H9 (cell line): Measurements from ENCODE around the gene EIF5A2. TPM values are rescaled to one million over a fixed set of nuclear protein-coding genes. Genes with fewer than 3 reads are reported as not detected.

Experiments used
- DNase-seq: peaks from one replicate; pipeline ENCODE4 v3.0.0-alpha.2; 2017
- H2AFZ ChIP-seq: one replicate; pipeline ENCODE4 v1.6.1; 2013; ENCODE audit warnings: mild to moderate bottlenecking, low read length, control low read depth, moderate library complexity
- H2AK5ac ChIP-seq: 2 replicates; pipeline ENCODE4 v1.6.1; 2013; ENCODE audit warnings: low read length, control low read depth, mixed read lengths; ENCODE audit not compliant: insufficient read length
- H2BK120ac ChIP-seq: one replicate; pipeline ENCODE4 v1.6.1; 2013; ENCODE audit warnings: low read depth, mild to moderate bottlenecking, low read length, control low read depth, inconsistent platforms; ENCODE audit not compliant: poor library complexity, severe bottlenecking
- H2BK12ac ChIP-seq: 2 replicates; pipeline ENCODE4 v1.6.1; 2013; ENCODE audit warnings: low read length, control low read depth, mixed read lengths, low read depth; ENCODE audit not compliant: insufficient read length
- H2BK15ac ChIP-seq: 2 replicates; pipeline ENCODE4 v1.6.1; 2013; ENCODE audit warnings: low read depth, low read length, control low read depth
- H2BK20ac ChIP-seq: one replicate; pipeline ENCODE4 v1.6.1; 2013; ENCODE audit warnings: low read depth, mild to moderate bottlenecking, low read length, control low read depth, inconsistent platforms; ENCODE audit not compliant: poor library complexity, severe bottlenecking
- H2BK5ac ChIP-seq: 2 replicates; pipeline ENCODE4 v1.6.1; 2013; ENCODE audit warnings: low read length, control low read depth, mixed read lengths; ENCODE audit not compliant: insufficient read length
- H3K14ac ChIP-seq: 2 replicates; pipeline ENCODE4 v1.6.1; 2013; ENCODE audit warnings: low read length, control low read depth; ENCODE audit not compliant: insufficient read depth
- H3K18ac ChIP-seq: 2 replicates; pipeline ENCODE4 v1.6.1; 2013; ENCODE audit warnings: low read depth, mild to moderate bottlenecking, mixed read lengths, low read length, control low read depth; ENCODE audit not compliant: insufficient read length
- H3K23ac ChIP-seq: 2 replicates; pipeline ENCODE4 v1.6.1; 2013; ENCODE audit warnings: low read length, control low read depth, mixed read lengths, low read depth; ENCODE audit not compliant: insufficient read length
- H3K23me2 ChIP-seq: 2 replicates; pipeline ENCODE4 v1.6.1; 2013; ENCODE audit warnings: low read depth, mild to moderate bottlenecking, mixed read lengths, low read length, control low read depth; ENCODE audit not compliant: insufficient read length, poor library complexity, severe bottlenecking
- H3K27ac ChIP-seq: 2 replicates; pipeline ENCODE4 v1.5.1; 2013; ENCODE audit warnings: low read length, control low read depth, mixed read lengths, low read depth; ENCODE audit not compliant: insufficient read length
- H3K27me3 ChIP-seq: 2 replicates; pipeline ENCODE4 v1.6.1; 2013; ENCODE audit warnings: low read length, control low read depth, inconsistent platforms; ENCODE audit not compliant: insufficient read depth
- H3K4ac ChIP-seq: 2 replicates; pipeline ENCODE4 v1.6.1; 2013; ENCODE audit warnings: low read depth, mild to moderate bottlenecking, control low read depth, inconsistent platforms, low read length, moderate library complexity
- H3K4me1 ChIP-seq: 2 replicates; pipeline ENCODE4 v1.6.1; 2013; ENCODE audit warnings: low read length, control low read depth, inconsistent platforms; ENCODE audit not compliant: insufficient read depth
- H3K4me2 ChIP-seq: 2 replicates; pipeline ENCODE4 v1.6.1; 2013; ENCODE audit warnings: low read length, control low read depth, mixed read lengths; ENCODE audit not compliant: insufficient read length, insufficient read depth
- H3K56ac ChIP-seq: 2 replicates; pipeline ENCODE4 v1.6.1; 2013; ENCODE audit warnings: low read depth, mild to moderate bottlenecking, mixed read lengths, low read length, control low read depth; ENCODE audit not compliant: insufficient read length
- H3K79me1 ChIP-seq: 2 replicates; pipeline ENCODE4 v1.6.1; 2013; ENCODE audit warnings: low read depth, mild to moderate bottlenecking, moderate library complexity, low read length, control low read depth, inconsistent platforms; ENCODE audit not compliant: insufficient read depth, poor library complexity, severe bottlenecking
- H3K79me2 ChIP-seq: 2 replicates; pipeline ENCODE4 v1.6.1; 2013; ENCODE audit warnings: low read length, control low read depth, inconsistent platforms; ENCODE audit not compliant: insufficient read depth
- H3K9ac ChIP-seq: 2 replicates; pipeline ENCODE4 v1.6.1; 2013; ENCODE audit warnings: low read length, control low read depth, mixed read lengths; ENCODE audit not compliant: insufficient read length; ENCODE audit errors: extremely low read depth
- H3K9me3 ChIP-seq: one replicate; pipeline ENCODE4 v1.6.1; 2013; ENCODE audit warnings: low read depth, low read length, inconsistent platforms; ENCODE audit not compliant: control insufficient read depth
- H3T11ph ChIP-seq: one replicate; pipeline ENCODE4 v1.6.1; 2013; ENCODE audit warnings: mild to moderate bottlenecking, low read length, control low read depth, inconsistent platforms
- H4K20me1 ChIP-seq: one replicate; pipeline ENCODE4 v1.6.1; 2013; ENCODE audit not compliant: control insufficient read depth, insufficient read length, insufficient read depth
- H4K5ac ChIP-seq: 2 replicates; pipeline ENCODE4 v1.6.1; 2013; ENCODE audit warnings: low read depth, mild to moderate bottlenecking, mixed read lengths, low read length, control low read depth; ENCODE audit not compliant: insufficient read length
- H4K8ac ChIP-seq: replicated peaks from 2 replicates; pipeline ENCODE4 v1.6.1; 2013; ENCODE audit warnings: low read length, control low read depth, mixed read lengths, low read depth; ENCODE audit not compliant: insufficient read length
- H4K91ac ChIP-seq: 2 replicates; pipeline ENCODE4 v1.6.1; 2013; ENCODE audit warnings: low read depth, mild to moderate bottlenecking, moderate library complexity, mixed read lengths, low read length, control low read depth; ENCODE audit not compliant: insufficient read length
- H3K27ac Mint-ChIP-seq, 3 experiments: 2 replicates in 2 of 3; 3 replicates in 1 of 3; pipeline ENCODE4 v1.8.0; 2020 to 2021; ENCODE audit warnings: mixed read lengths in 3 of 3, mild to moderate bottlenecking in 1 of 3, moderate library complexity in 1 of 3
- H3K27me3 Mint-ChIP-seq: 2 replicates; pipeline ENCODE4 v1.8.0; 2021; ENCODE audit warnings: low read depth, mild to moderate bottlenecking, moderate library complexity, mixed read lengths
- H3K36me3 Mint-ChIP-seq, 3 experiments: 2 replicates in 2 of 3; 3 replicates in 1 of 3; pipeline ENCODE4 v1.8.0; 2020 to 2021; ENCODE audit warnings: low read depth in 3 of 3, mixed read lengths in 3 of 3; ENCODE audit not compliant: insufficient read depth in 1 of 3
- H3K4me1 Mint-ChIP-seq, 2 experiments: 2 replicates each; pipeline ENCODE4 v1.8.0; 2020; ENCODE audit warnings: mixed read lengths in 2 of 2
- H3K4me3 Mint-ChIP-seq, 2 experiments: 2 replicates in 1 of 2; 3 replicates in 1 of 2; pipeline ENCODE4 v1.8.0; 2020 to 2021; ENCODE audit warnings: mild to moderate bottlenecking in 2 of 2, mixed read lengths in 2 of 2, moderate library complexity in 1 of 2
- H3K9me3 Mint-ChIP-seq, 2 experiments: 2 replicates in 1 of 2; 3 replicates in 1 of 2; pipeline ENCODE4 v1.8.0; 2020; ENCODE audit warnings: mild to moderate bottlenecking in 2 of 2, mixed read lengths in 2 of 2, moderate library complexity in 1 of 2
- CTCF ChIP-seq: fragments of 200-600 bp; sonication (generic); conservative IDR thresholded peaks from 3 replicates; pipeline ENCODE4 v1.8.0; 2021; ENCODE audit warnings: antibody characterized with exemption, mild to moderate bottlenecking
- WGBS: extraction: QIAGEN DNeasy Blood & Tissue Kit; methylation state at CpG from one replicate; pipeline ENCODE4 v1.1.7; 2013; ENCODE audit warnings: missing lambda C conversion rate, low lambda C conversion rate, mixed read lengths; ENCODE audit not compliant: insufficient read length; ENCODE audit errors: extremely low coverage; 5-methylcytosine and 5-hydroxymethylcytosine counted together
- total RNA-seq: library from RNA; stranded (reverse); gene quantifications from 2 replicates; pipeline ENCODE4 v1.2.1, GENCODE V29; 2021

EIF5A2 gene
- total RNA-seq, 1 experiment from 2014 or later, result 7.7 TPM

- Histone ChIP-seq H3K4ac (no peak overlapping the region), H3K18ac (no peak overlapping the region), H3K79me2 (peaks cover 7% of the 10 kb centered on the region; the same call in 1 of the 2 replicates), H3K23ac (no peak overlapping the region), H2BK15ac (no peak overlapping the region), H3K4me2 (no peak overlapping the region), H2AK5ac (no peak overlapping the region), H2BK20ac (no peak overlapping the region), H3K56ac (no peak overlapping the region), H2BK5ac (no peak overlapping the region), H3K79me1 (no peaks in the 10 kb centered on the region), H2BK12ac (no peak overlapping the region), H4K5ac (no peak overlapping the region), H3K27me3 (no peaks in the 10 kb centered on the region), H3K9me3 (no peaks in the 10 kb centered on the region), H3K27ac (no peak overlapping the region), H4K91ac (no peak overlapping the region), H3K23me2 (peaks cover 2% of the 10 kb centered on the region), H4K20me1 (no peaks in the 10 kb centered on the region), H3K9ac (no peak overlapping the region), H2BK120ac (no peak overlapping the region), H3K14ac (no peak overlapping the region), H3T11ph (no peak overlapping the region), H4K8ac (no peak overlapping the region), H2AFZ (no peak overlapping the region), H3K4me1 (no peaks in the 10 kb centered on the region)
- WGBS, result no CpG with 5 or more reads among the region's 6 CpGs
- Mint-ChIP-seq H3K4me3 (no peak overlapping the region), H3K27me3 (no peaks in the 10 kb centered on the region; the same call in 1 of the 2 replicates), H3K27ac (peak overlapping the region in 2 of 3 experiments; percentile 16 to 30; a peak in 2 of 7 replicates), H3K36me3 (peaks cover 21 to 49% (median 21%) of the 10 kb centered on the region in 3 experiments), H3K9me3 (no peaks in the 10 kb centered on the region), H3K4me1 (peaks cover 7 to 12% of the 10 kb centered on the region in 2 experiments)
- no peak for DNase-seq
- no peak for TF ChIP-seq CTCF
Observed at GRCh38 chr3:170864525-170865208, 43.8 kb downstream of the EIF5A2 start.
